Chondrocyte (in vitro differentiated cells): ENCODE measurements around the gene IL22. TPM values are rescaled to one million over a fixed set of nuclear protein-coding genes. Genes with fewer than 3 reads are reported as not detected.

Source experiments
- DNase-seq: peaks from one replicate; pipeline ENCODE4 v3.0.0; 2021; ENCODE audit warnings: mixed read lengths, low spot score
- H3K27ac Mint-ChIP-seq: one replicate; pipeline ENCODE4 v1.8.0; 2021; ENCODE audit warnings: mild to moderate bottlenecking, moderate library complexity, mixed read lengths; ENCODE audit not compliant: unreplicated experiment
- H3K27me3 Mint-ChIP-seq: 2 replicates; pipeline ENCODE4 v1.8.0; 2021; ENCODE audit warnings: low read depth, mixed read lengths
- H3K36me3 Mint-ChIP-seq: 2 replicates; pipeline ENCODE4 v1.8.0; 2021; ENCODE audit warnings: low read depth, mixed read lengths
- H3K4me1 Mint-ChIP-seq: 2 replicates; pipeline ENCODE4 v1.8.0; 2021; ENCODE audit warnings: low read depth, mild to moderate bottlenecking, mixed read lengths
- H3K4me3 Mint-ChIP-seq: one replicate; pipeline ENCODE4 v1.8.0; 2021; ENCODE audit warnings: mild to moderate bottlenecking, moderate library complexity, mixed read lengths; ENCODE audit not compliant: unreplicated experiment
- H3K9me3 Mint-ChIP-seq: 2 replicates; pipeline ENCODE4 v1.8.0; 2021; ENCODE audit warnings: low read depth, mixed read lengths
- CTCF ChIP-seq: fragments of 200-600 bp; sonication (generic); IDR thresholded peaks from 2 replicates; pipeline ENCODE4 v1.5.0; 2021; ENCODE audit warnings: antibody characterized with exemption, mild to moderate bottlenecking, moderate library complexity
- total RNA-seq: library from RNA; stranded (reverse); gene quantifications from 3 replicates; pipeline ENCODE4 v1.2.1, GENCODE V29; 2021

Gene IL22
- total RNA-seq, 1 donor from 2014 or later = not detected

- H3K4me1 Mint-ChIP-seq = peaks cover 45% of the 10 kb centered on the region
- H3K4me3 Mint-ChIP-seq = no peak within 1 kb of the TSS
- H3K27ac Mint-ChIP-seq = peak within 1 kb of the TSS; percentile 86
- H3K9me3 Mint-ChIP-seq = peaks cover 9% of the 10 kb centered on the region
- no peaks in the 10 kb centered on the region for H3K27me3 Mint-ChIP-seq
- H3K36me3 Mint-ChIP-seq = no peaks in the 10 kb centered on the region
- no peak for DNase-seq
- no peak for TF ChIP-seq CTCF
Measured at GRCh38 chr12:68225576-68226476, 27.6 kb downstream of the IL22 start, which contains the start of gene IL26. Gene IL26, minus strand, starts transcription at chr12:68225810. Its CDS starts 54 bp downstream, at chr12:68225756.

GRCh38 chr12:68224613-68225285 lies 28.7 kb downstream of the IL22 start:
- H3K27ac Mint-ChIP-seq = peak overlapping the region; percentile 86
- peaks cover 44% of the 10 kb centered on the region for H3K4me1 Mint-ChIP-seq
- no peak for TF ChIP-seq CTCF
- H3K4me3 Mint-ChIP-seq = no peak overlapping the region
- H3K36me3 Mint-ChIP-seq = no peaks in the 10 kb centered on the region
- peaks cover 9% of the 10 kb centered on the region for H3K9me3 Mint-ChIP-seq
- no peaks in the 10 kb centered on the region for H3K27me3 Mint-ChIP-seq
- no peak for DNase-seq

GRCh38 chr12:68223067-68223747 lies 30.2 kb downstream of the IL22 start:
- DNase-seq = no peak
- H3K4me3 Mint-ChIP-seq = peak overlapping the region; percentile 39
- peaks cover 2% of the 10 kb centered on the region for H3K36me3 Mint-ChIP-seq
- peak; percentile 96 for TF ChIP-seq CTCF
- H3K9me3 Mint-ChIP-seq = peaks cover 9% of the 10 kb centered on the region
- peak overlapping the region; percentile 67 for H3K27ac Mint-ChIP-seq
- H3K4me1 Mint-ChIP-seq = peaks cover 44% of the 10 kb centered on the region
- peaks cover 4% of the 10 kb centered on the region for H3K27me3 Mint-ChIP-seq

GRCh38 chr12:68222326-68222725 lies 31.1 kb downstream of the IL22 start:
- no peak overlapping the region for H3K4me3 Mint-ChIP-seq
- peaks cover 9% of the 10 kb centered on the region for H3K27me3 Mint-ChIP-seq
- TF ChIP-seq CTCF = no peak
- peaks cover 9% of the 10 kb centered on the region for H3K9me3 Mint-ChIP-seq
- H3K4me1 Mint-ChIP-seq = peaks cover 44% of the 10 kb centered on the region
- no peak for DNase-seq
- H3K36me3 Mint-ChIP-seq = peaks cover 2% of the 10 kb centered on the region
- H3K27ac Mint-ChIP-seq = no peak overlapping the region

GRCh38 chr12:68221497-68221896 lies 31.9 kb downstream of the IL22 start:
- no peak overlapping the region for H3K27ac Mint-ChIP-seq
- TF ChIP-seq CTCF = no peak
- H3K27me3 Mint-ChIP-seq = peaks cover 9% of the 10 kb centered on the region
- peaks cover 2% of the 10 kb centered on the region for H3K36me3 Mint-ChIP-seq
- H3K9me3 Mint-ChIP-seq = peaks cover 6% of the 10 kb centered on the region
- DNase-seq = no peak
- no peak overlapping the region for H3K4me3 Mint-ChIP-seq
- peaks cover 41% of the 10 kb centered on the region for H3K4me1 Mint-ChIP-seq
